AG04450 (cell line): ENCODE results near the gene ABHD3. TPM values are rescaled to one million over a fixed set of nuclear protein-coding genes. Genes with fewer than 3 reads are reported as not detected.
"Not testable (repeated sequence)": the region's sequence is repeated elsewhere in the genome, so short reads cannot be mapped to it uniquely, and the experiment has no call there.

ENCODE experiments used
- CTCF ChIA-PET: fragments of 300-600, 350-600 bp; formaldehyde crosslinking; extraction: SDS; loops from one replicate; lab custom pipeline; 2022; ENCODE audit warnings: antibody characterized with exemption, inconsistent platforms; lab: Charles Lee
- POLR2A ChIA-PET: fragments of 350-600 bp; formaldehyde crosslinking; extraction: SDS; loops from one replicate; lab custom pipeline; 2021; ENCODE audit warnings: antibody characterized with exemption, inconsistent platforms; lab: Yijun Ruan, JAX
- DNase-seq: peaks from one replicate; pipeline ENCODE4 v3.0.0-alpha.2; 2011; ENCODE audit warnings: low read depth, low spot score
- H3K27ac ChIP-seq: one replicate; pipeline ENCODE4 v1.5.1; 2012; ENCODE audit warnings: low read depth, low read length, control low read depth
- H3K27me3 ChIP-seq: one replicate; pipeline ENCODE4 v1.6.0; 2012; ENCODE audit warnings: low read length; ENCODE audit not compliant: control insufficient read depth, insufficient read depth
- H3K4me3 ChIP-seq: 2 replicates; pipeline ENCODE4 v1.5.1; 2011; ENCODE audit warnings: mild to moderate bottlenecking, low read depth, low read length, control low read depth
- H3K9me3 ChIP-seq: 2 replicates; pipeline ENCODE4 v1.5.1; 2012; ENCODE audit warnings: low read length; ENCODE audit not compliant: control insufficient read depth, insufficient read depth
- polyA plus RNA-seq: library from polyadenylated mRNA; depleted of rRNA; stranded (reverse); fragments of >200 nt; gene quantifications from 2 replicates; pipeline ENCODE4 v1.2.3, GENCODE V29; 2011
- TF ChIP-seq, protein P1 (sequence below): IDR thresholded peaks from 2 replicates; pipeline ENCODE4 v1.5.1; 2011; ENCODE audit warnings: low read depth, low read length, control low read depth, inconsistent platforms

The ABHD3 gene
- polyA plus RNA-seq, 1 experiment = 5.7 TPM

DNA sequence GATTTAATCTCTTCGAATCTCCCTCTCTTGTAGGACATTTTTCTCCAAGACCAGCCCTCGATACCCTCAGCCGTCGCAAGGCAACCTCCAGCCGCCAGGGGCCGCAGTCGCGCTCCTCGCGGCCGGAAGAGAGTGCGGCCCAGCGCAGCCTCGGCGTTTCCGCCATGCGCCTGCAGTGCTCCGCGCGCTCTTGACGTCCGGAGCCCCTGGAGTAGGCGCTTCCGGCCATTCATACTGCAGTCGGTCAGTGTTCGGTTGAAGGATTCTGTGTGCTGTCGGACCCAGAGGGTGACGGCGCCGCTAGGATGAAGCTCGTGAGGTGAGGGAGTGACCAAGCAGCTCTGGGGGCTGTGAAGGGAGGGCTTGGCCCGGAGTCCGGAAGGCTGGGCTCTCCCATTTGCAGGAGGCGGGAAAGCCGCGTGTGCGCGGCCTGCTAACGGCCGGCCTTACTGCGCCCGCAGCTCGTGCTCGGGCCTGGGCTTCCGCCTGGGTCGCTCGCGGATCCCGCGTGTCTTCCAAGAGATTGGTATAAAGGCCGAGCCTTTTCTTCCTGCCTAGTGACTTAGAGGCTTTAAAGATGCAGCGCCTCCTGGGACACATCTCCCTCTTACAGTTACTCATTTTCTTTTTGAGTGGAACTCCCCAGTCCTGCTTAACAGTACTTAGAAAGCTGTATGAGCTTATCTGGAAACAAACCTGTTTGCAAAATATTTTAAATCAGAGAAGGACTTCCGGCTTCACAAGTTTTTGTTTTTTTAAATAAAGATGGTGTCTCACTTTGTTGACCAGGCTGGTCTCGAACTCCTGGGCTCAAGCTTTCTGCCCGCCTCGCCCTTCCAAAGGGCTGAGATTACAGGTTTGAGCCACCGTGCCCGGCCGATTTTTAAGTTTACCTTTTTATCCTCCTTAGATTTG is 92.2 kb downstream of the ABHD3 start, which contains the start of gene SNRPD1:
TSS of gene SNRPD1 (plus strand) at position 190 of the 915 bp plus-strand sequence. CDS start at position 306, 116 bp downstream.
- CTCF ChIA-PET = interaction anchor here (0.5 to 7.1 kb wide), 24 partner anchors 12 to 534 kb away, joined by 3 to 138 read pairs (median 4); partner anchors contain the start of genes ESCO1 and MIB1
- TF ChIP-seq, protein P1, sequence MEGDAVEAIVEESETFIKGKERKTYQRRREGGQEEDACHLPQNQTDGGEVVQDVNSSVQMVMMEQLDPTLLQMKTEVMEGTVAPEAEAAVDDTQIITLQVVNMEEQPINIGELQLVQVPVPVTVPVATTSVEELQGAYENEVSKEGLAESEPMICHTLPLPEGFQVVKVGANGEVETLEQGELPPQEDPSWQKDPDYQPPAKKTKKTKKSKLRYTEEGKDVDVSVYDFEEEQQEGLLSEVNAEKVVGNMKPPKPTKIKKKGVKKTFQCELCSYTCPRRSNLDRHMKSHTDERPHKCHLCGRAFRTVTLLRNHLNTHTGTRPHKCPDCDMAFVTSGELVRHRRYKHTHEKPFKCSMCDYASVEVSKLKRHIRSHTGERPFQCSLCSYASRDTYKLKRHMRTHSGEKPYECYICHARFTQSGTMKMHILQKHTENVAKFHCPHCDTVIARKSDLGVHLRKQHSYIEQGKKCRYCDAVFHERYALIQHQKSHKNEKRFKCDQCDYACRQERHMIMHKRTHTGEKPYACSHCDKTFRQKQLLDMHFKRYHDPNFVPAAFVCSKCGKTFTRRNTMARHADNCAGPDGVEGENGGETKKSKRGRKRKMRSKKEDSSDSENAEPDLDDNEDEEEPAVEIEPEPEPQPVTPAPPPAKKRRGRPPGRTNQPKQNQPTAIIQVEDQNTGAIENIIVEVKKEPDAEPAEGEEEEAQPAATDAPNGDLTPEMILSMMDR = peak; percentile 98
- POLR2A ChIA-PET = interaction anchor here (0.7 to 1.6 kb wide), 3 partner anchors 9 to 28 kb away, joined by 3 to 7 read pairs (median 3); partner anchors contain the start of gene ESCO1
- DNase-seq = peak; percentile 77
- peak within 1 kb of the TSS; percentile 91 for H3K4me3 ChIP-seq
- no peaks in the 10 kb centered on the region for H3K9me3 ChIP-seq
- peak within 1 kb of the TSS; percentile 43 for H3K27ac ChIP-seq
- no peaks in the 10 kb centered on the region for H3K27me3 ChIP-seq

DNA sequence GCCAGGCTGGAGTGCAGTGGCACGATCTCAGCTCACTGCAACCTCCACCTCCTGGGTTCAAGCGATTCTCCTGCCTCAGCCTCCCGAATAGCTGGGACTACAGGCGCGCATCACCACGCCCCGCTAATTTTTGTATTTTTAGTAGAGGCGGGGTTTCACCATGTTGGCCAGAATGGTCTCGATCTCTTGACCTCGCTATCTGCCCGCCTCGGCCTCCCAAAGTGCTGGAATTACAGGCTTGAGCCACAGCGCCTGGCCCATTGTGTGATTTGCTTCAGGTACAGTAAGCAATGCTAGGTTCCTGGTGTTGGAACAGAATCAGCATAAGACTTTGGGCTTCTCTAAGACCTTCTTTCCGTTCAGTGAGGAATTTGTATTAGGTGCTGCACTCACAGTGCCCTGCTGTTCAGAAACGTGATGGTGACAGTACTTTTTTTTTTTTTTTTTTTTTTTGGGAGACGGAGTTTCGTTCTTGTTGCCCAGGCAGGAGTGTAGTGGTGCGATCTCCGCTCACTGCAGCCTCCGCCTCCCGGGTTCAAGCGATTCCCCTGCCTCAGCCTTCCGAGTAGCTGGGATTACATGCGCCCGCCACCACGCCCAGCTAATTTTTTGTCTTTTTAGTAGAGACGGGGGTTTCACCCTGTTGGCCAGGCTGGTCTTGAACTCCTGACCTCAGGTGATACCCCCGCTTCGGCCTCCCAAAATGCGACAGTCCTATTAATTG is 93.0 kb downstream of the ABHD3 start:
- not testable (repeated sequence) for H3K27me3 ChIP-seq, H3K9me3 ChIP-seq, DNase-seq
- ChIA-PET POLR2A (interaction anchor here (0.7 to 1.6 kb wide), 2 partner anchors 10 to 11 kb away, joined by 3 to 7 read pairs; partner anchors contain the start of gene ESCO1), CTCF (interaction anchor here (0.6 to 7.1 kb wide), 14 partner anchors 12 to 533 kb away, joined by 3 to 138 read pairs (median 4); partner anchors contain the start of gene ESCO1)
- H3K27ac ChIP-seq = peak overlapping the region; percentile 43
- H3K4me3 ChIP-seq = peak overlapping the region; percentile 91

DNA sequence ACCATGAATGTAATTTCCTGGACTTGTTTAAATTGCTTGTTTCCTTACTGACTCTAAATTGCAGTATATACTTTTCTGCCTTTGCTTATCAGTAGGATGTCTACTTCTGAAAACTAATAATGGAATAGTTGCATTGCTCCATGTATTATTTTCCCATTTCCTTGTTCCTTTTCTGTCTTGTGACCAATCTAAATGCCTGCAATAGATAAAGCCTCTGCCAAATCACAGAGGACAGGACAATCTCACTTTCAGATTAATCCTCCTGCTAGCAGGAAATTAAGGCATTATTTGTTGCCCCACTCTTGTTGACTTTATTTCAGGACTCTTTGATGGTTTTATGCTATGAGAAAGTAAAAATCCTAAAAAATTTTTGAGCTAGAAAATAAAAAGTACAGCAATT is 99.4 kb downstream of the ABHD3 start:
- TF ChIP-seq, protein P1 = no peak
- no peak for DNase-seq
- H3K9me3 ChIP-seq = peaks cover 2% of the 10 kb centered on the region; the same call in 1 of the 2 replicates
- H3K4me3 ChIP-seq = no peak overlapping the region
- no peaks in the 10 kb centered on the region for H3K27me3 ChIP-seq
- ChIA-PET POLR2A (no interaction called here), CTCF (no interaction called here)
- H3K27ac ChIP-seq = no peak overlapping the region

DNA sequence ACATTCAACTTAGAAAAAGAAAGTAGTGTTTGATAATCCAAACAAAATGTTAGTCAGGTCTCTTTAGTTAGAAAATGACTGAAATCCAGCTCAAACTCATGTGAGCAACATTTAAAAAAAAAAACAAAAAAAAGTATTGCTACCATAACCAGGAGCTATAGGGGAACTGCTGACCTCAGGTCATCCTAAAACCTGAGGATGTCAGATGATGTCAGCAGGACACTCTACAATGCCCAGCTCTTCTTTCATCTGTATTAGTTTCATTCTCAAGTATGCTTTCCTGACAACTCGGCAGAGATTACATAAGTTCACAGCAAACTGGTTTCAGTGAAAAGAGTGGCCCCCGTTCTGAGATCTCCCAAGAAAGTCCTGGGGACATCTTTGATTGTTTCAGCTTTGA is 99.9 kb downstream of the ABHD3 start:
- peaks cover 6% of the 10 kb centered on the region; the same call in 1 of the 2 replicates for H3K9me3 ChIP-seq
- no peak for DNase-seq
- POLR2A ChIA-PET = no interaction called here
- no peak overlapping the region for H3K27ac ChIP-seq
- CTCF ChIA-PET = no interaction called here
- H3K4me3 ChIP-seq = no peak overlapping the region
- TF ChIP-seq, protein P1 = no peak
- H3K27me3 ChIP-seq = no peaks in the 10 kb centered on the region

DNA sequence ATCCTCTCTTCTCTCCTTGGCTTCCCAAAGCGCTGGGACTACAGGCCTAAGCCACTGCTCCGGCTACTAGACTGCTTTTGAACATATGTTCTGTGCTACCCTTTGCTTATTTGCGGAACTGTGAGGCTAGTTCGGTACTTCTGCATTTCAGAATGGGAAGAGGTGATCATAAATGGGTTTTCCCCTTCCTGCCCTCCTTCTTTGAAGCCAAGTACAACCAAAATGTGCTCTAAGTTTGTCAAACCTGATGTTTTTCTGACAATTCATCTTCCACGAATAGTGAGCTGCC is 102.3 kb downstream of the ABHD3 start:
- Histone ChIP-seq H3K27me3 (no peaks in the 10 kb centered on the region), H3K27ac (no peak overlapping the region), H3K4me3 (no peak overlapping the region), H3K9me3 (peaks cover 6% of the 10 kb centered on the region; the same call in 1 of the 2 replicates)
- ChIA-PET CTCF (interaction anchor here (0.7 to 8.3 kb wide), 4 partner anchors 9 to 1375 kb away, joined by 3 to 138 read pairs (median 12); partner anchors contain the start of gene SNRPD1), POLR2A (interaction anchor here (1.1 kb wide), 1 partner anchor 13 kb away, joined by 3 read pairs; no protein-coding TSS in a partner anchor)
- TF ChIP-seq, protein P1 = no peak
- no peak for DNase-seq
